ENCODE measurements around the gene SLC25A39.
A peak's percentile ranks its signal among the peaks of the same experiment; 100 is the strongest.
"Not testable (repeated sequence)": the region's sequence is repeated elsewhere in the genome, so short reads cannot be mapped to it uniquely, and the experiment has no call there.

Gene SLC25A39

GRCh38 chr17:44333371-44333770 is 8.7 kb upstream of the SLC25A39 start:
- no peak for FAIRE-seq

DNA sequence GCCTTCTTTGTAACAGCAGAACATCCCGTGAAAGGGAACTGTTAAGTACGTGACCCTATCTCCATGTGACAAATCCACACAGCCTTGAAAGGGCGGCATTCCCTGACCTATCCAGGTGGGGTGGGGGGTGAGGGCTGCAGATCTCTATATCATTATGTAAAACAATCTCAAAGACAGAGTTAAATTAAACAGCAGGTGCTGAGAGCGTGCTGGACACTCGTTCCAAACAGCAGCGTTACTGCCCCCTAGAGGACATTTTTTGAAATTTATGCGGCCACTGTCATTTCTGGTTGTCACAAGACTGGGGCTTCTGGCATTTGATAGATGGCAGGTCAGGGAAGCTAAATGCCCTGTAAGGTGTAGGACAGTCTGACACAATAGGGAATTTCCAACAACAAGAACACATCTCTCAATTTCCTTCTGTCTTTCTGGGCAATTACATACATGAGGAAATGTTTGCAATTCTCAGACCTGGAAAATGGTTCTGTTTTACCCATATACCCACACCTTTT is 6.7 kb upstream of the SLC25A39 start:
- FAIRE-seq = peak; percentile 3

DNA sequence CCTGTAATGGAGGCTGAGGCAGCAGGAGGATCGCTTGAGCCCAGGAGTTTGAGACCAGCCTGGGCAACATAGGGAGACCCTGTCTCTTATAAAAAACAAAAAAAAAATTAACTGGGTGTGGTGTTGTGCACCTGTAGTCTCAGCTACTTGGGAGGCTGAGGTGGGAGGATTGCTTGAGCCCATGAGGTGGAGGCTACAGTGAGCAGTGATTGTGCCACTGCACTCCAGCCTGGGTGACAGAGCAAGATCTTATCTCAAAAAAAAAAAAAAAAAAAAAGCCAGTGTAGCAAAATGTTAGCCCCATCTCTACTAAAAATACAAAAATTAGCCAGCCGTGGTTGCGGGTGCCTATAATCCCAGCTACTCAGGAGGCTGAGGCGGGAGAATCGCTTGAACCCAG is 5.6 kb upstream of the SLC25A39 start:
- not testable (repeated sequence) for FAIRE-seq

GRCh38 chr17:44329516-44329915 is 4.9 kb upstream of the SLC25A39 start:
- not testable (repeated sequence) for FAIRE-seq

- no peak for FAIRE-seq
Observed at GRCh38 chr17:44327715-44328449, 3.3 kb upstream of the SLC25A39 start.

GRCh38 chr17:44326861-44327444 is 2.3 kb upstream of the SLC25A39 start:
- FAIRE-seq = no peak

DNA sequence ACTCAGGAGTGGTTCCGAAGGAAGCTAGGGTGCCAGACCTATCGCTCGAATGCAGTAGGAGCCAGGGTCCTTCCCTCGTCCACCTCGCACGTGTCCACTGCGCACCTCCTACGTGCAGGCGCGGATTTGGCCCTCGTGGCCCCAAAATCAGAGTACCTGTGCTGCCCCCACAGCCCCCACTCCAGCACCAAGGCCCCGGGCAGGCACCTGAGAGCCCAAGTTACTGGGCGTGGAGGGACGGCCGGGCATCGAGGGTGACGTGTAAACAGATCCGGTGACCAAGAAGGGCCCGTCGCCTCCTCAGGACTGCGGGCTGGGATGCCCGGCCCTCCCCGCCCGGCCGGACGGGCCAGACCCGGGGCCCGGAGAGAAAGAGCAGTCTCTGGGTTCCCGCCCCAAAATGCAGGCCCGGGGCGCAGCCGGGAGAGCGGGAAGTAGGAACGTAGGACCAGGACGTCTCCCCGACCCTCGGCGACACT is 492 bp downstream of the SLC25A39 start:
- no peak for FAIRE-seq

GRCh38 chr17:44323359-44324091 is 1.1 kb downstream of the SLC25A39 start:
- FAIRE-seq = no peak

DNA sequence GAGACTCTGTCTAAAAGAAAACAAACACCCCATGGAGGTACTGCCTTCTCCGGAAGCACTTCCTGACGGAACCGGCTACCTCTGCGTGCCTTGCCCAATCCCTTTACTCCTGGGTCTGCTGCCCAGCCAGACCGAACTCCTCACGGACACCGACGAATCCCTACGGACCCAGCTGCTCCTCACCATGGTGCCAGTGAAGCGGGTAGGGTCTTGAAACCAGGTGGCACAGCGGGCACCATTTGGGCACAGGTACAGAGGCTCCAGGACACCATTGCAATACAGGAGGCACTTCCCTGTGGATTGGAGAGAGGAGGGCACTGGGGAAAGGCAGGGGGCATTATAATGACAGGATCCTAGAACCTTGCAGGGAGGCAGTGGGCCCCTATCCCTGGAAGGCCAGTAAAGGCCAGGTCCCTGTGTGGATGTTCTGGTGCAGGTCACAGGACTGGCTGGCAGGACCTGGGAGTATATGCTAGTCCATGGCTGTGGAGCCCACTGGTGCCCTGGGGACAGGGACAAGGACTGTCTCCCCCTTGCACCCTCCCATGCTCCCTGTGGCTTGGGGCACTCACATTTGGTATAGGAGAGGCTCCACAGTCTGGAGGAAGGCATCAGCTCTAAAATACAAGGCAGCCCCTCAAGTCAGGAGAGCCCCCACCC is 2.3 kb downstream of the SLC25A39 start:
- no peak for FAIRE-seq

GRCh38 chr17:44321246-44322120 is 3.1 kb downstream of the SLC25A39 start:
- no peak for FAIRE-seq

DNA sequence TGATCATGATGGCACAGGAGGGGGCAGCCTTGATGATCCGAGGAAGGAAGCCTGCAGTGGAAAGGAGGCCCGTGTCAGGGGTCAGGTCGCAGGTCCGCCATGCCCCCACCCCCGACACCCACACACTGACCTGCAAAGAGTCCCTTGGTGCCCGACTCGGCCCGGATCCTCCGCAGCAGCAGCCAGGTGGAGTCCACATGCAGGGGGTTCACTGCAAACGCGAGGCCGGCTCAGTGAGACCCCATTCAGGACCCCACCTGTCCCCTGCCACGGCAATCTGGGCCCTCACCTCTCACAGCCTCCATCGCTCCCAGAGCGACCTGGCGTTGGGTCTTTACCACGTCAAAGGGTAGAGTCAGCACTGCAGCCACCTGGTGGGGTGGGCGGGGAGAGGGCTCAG is 4.6 kb downstream of the SLC25A39 start:
- no peak for FAIRE-seq

- no peak for FAIRE-seq
Observed at GRCh38 chr17:44318077-44318892, 6.3 kb downstream of the SLC25A39 start.

- no peak for FAIRE-seq
Observed at GRCh38 chr17:44317545-44317944, 7.1 kb downstream of the SLC25A39 start.

GRCh38 chr17:44315760-44316731 is 8.6 kb downstream of the SLC25A39 start:
- FAIRE-seq = no peak

DNA sequence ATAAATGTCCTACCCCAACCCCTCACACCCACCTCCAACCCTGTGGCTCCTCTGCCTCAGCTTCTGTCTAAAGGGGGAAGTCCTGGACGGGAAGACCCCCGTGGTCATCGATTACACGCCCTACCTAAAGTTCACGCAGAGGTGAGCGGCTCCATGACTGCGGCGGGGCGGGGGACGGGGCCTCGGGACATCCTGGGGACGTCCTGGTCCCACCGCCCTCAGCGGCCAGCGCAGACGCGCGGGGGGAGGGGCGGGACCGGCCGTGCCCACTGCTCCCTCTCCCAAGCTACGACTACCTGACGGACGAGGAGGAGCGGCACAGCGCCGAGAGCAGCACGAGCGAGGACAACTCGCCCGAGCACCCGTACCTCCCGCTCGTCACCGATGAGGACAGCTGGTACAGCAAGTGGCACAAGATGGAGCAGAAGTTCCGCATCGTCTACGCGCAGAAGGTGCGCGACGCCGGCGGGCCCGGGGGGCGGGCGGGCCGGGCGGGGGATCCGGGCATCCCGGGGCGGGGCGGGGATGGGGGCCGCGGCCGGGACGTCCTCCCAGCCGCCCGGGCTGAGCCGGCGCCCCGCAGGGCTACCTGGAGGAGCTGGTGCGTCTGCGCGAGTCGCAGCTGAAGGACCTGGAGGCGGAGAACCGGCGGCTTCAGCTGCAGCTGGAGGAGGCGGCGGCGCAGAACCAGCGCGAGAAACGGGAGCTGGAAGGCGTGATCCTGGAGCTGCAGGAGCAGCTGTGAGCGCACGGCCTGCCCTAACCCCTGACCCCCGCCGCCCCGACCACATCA is 9.6 kb downstream of the SLC25A39 start:
- FAIRE-seq = no peak

- no peak for FAIRE-seq
Observed at GRCh38 chr17:44314524-44314868, 10.1 kb downstream of the SLC25A39 start.

GRCh38 chr17:44314031-44314430 is 10.6 kb downstream of the SLC25A39 start:
- no peak for FAIRE-seq

DNA sequence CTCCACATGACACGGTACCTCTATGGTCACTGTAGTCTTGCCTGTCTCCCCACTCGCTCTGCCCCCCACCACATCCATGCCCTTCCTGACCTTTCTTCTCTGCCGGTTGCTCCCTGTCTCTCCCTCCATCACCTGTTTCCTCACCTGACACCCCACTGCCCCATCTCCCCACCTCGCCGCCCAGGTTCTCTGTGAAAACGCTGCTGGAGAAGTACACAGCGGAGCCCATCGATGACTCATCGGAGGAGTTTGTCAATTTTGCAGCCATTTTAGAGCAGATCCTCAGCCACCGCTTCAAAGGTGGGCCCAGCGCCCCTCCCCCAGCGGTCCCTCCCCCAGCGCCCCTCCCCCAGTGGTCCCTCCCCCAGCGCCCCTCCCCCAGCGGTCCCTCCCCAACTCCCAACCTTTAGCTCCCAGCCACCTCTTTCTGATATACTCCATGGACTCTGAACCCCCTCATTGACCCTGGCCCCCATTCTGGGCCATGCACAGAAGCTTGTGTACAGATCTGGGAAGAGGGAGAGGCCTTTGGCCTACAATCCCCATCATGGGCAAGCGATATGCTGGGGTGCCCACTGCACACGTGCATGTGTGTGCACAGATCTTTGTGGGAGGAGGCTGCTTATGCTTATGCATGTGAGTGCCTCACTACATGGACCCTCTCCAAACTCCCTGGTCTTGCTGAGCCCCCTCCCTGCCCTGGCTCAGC is 12.1 kb downstream of the SLC25A39 start:
- FAIRE-seq = no peak

Data from TTC549 (cell line).